Posterior vena cava (tissue), 2 donors: Measurements from ENCODE around the gene FLNC. TPM values are rescaled to one million over a fixed set of nuclear protein-coding genes. Genes with fewer than 3 reads are reported as not detected.

ENCODE experiments used
- DNase-seq: peaks from one replicate; pipeline ENCODE4 v3.0.0-alpha.2; 2020; ENCODE audit warnings: low spot score
- intact Hi-C, 2 donors: fragments of 100-400 bp; cut with DNase I; formaldehyde crosslinking; loops; one replicate each; pipeline versions ENCODE4 v1.14.1 to v1.14.2; 2022 to 2023
- total RNA-seq, 2 donors: library from RNA; stranded (reverse); fragmentation: NEBNext Ultra II Directional; extraction: Animal tissue kit (Norgen Biotek cat#: 25700); gene quantifications; one replicate each; pipeline ENCODE4 v1.2.1, GENCODE V29; 2021
- donor health status: DM: yes; HTN: yes; CAD: no.
- donor health status: DM: yes; HTN: yes; CAD: no.

The FLNC gene
- total RNA-seq, 2 donors from 2014 or later: 440 to 856 TPM

DNA sequence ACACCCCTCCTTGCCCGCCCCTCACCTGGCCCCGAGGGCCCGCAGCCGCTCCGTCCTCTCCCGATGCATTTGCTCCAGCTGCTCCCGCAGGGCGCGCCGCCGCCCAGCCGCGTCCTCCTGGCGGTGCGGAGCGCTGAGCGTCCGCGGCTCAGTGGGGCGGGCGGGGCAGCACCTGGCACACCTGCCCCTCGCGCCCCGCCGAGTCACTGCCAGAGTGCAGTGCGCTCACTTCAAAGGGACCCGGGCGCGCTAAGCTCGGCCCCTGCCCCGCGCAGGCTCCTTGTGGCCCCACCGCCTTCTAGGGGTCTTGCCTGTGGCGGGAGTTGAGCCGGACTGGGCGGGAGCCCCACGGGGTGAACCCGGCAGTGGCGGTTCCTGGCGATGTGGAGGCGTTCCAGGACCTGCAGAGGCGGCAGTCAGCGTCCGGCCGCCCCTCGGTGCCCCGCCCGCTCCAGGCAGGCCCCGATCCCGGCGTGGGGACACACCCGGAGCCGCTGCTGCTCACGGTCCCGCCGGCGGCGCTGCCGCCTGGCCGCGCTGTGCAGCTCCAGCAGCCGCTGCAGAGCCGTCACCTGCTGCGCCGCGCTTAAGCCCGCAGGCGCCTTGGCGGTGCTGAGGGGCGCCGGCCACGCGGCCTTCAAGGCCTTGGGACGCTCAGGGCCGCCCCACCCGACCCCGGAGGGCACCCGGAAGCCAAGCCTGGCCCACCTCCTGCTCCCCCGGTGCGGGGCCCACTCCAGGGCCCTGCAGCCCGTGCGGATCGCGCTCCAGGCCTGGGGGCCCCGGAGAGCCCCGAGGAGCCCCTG is 39.1 kb downstream of the FLNC start:
- intact Hi-C loops: no loop called here
- DNase-seq: no peak

DNA sequence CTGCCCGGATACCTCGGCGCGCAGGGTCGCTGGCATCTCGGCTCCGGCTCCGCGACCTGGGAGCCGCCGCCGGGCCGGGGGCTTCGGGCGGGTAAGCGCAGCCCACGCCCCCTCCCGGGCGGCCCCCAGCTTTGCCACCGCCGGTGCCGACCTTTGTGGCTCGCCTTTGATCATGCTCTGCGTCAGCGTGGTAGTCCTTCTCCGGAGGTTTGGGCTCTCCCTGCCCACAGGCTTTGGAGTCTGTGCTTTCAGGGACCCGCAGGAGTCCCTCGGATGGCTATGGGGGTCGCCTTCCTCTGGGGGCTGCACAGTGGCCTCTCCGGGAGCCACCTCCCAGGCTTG is 39.7 kb downstream of the FLNC start:
- intact Hi-C loops: no loop called here

DNA sequence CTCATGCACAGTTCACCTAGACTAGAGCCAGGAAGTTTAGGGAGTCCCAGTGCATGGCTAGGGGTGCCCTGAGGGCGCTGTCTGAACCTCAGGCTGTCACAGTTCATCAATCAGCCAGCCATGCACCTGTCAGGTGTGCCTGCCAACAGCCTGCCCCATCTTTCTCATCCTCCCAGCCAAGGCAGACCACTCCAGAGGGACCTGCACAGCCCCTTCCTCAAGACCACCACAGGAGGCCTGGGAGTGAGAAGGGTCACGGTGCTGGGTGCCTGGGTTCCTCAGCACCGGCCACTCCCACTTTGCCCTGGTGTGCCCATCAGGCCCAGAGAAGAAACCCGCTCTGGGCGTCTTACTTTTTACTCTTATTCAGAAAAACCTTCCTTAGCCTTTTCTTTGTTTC is 40.8 kb downstream of the FLNC start:
- no peak for DNase-seq
- intact Hi-C loops: no loop called here

More for the DNA sequence above, 39.7 kb downstream of the FLNC start:
- DNase-seq: no peak

DNA sequence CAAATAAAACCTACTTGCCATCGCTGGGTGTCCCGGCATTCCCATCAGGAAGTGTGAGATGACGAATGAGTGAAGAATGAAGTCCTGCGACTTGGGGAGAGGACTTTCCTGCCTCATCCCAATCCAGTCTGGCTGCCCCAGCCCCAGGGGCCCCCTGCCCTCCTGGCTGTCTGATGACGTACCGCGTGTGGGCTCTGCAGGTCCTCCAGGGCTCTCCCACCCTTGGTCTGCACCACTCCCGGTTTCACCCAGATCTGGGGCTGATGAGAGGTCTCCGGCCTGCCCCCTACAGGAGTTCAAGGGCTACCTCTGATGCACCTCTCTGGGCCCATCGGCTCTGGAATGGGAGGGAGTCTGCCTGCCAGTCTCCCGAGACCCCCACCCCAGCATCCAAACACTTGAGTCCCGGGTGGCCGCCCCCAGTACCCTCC is 42.2 kb downstream of the FLNC start:
- intact Hi-C loops: no loop called here
- no peak for DNase-seq

DNA sequence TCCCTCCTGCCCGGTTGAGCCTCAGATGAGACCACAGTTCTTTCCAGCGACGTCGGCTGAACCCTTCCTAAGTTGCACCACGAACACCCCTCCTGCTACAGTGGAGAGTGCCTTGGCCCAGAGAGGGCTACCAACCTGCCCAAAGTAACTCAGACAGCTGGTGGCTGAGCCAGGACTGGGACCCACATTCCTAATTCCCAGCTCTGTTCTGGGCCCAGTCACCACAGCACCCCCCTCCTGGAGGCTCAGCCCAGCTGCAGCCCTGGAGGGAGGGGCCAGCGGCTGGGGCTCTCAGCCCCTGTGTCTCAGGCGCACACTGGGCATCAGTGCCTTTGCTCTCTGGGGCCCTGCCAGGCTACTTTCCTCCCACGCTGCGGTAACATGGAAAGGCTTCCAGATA is 43.0 kb downstream of the FLNC start:
- DNase-seq: peak; percentile 60
- intact Hi-C loops: no loop called here

DNA sequence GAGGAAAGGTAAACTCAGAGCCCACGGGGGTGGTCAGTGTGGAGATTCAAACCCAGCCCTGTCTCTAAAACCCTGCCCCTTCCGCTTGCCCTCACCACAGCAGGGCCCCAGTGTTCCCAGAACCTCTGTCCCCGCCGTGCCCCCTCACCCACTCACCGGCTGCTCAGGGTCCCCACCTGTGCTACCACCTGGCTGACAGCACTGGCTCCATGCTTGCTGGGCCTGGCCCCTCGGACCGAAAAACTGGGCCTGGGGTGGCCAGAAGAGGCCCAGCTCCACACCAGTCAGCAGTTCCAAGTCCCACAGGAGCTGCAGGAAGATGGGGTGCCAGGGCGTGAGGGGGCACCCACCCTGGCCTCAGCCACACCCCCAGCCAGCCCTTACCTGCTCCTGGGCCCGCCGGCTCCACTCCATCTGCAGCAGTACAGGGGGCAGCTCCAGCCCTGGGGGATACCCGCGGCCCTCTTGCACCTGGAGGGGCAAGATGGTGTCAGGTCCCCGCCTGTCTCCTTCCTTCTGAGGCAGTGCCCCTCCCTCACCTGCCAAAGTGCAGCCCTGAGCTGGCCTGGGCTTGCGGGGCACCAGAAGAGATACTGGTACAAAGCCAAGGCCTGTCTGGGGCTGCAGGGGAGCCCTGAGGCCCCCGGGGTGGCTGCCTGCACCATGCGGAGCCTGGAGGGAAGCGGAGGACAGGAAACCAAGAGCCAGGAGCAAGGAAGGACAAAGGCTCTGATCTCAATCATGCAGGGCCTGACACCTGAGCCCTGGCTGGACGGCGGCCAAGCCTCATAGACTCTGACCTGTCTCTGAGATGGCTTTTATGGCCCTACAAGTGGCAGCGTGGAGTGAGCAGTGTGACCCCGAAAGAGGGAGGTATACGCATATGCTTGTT is 44.2 kb downstream of the FLNC start:
- intact Hi-C loops: no loop called here
- peak; percentile 72 for DNase-seq

DNA sequence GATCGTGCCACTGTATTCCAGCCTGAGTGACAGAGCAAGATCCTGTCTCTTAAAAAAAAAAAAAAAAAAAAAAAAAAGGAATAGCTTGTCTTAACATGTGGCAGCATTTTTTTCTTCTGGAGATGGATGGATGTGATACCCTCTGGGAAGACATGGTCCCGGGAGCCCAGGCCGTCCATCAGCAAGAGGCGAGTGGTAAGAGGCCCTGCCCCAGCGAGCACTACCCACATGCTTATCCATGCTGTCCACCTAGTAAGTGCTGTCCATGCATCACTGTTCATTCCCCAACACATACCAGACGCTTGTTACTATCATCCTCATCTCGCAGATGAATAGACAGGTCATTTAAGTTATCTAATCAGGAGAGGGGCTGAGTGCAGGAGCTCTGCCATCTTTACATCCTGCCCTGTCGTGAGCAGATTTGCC is 45.3 kb downstream of the FLNC start:
- peak; percentile 41 for DNase-seq
- intact Hi-C loops: no loop called here

DNA sequence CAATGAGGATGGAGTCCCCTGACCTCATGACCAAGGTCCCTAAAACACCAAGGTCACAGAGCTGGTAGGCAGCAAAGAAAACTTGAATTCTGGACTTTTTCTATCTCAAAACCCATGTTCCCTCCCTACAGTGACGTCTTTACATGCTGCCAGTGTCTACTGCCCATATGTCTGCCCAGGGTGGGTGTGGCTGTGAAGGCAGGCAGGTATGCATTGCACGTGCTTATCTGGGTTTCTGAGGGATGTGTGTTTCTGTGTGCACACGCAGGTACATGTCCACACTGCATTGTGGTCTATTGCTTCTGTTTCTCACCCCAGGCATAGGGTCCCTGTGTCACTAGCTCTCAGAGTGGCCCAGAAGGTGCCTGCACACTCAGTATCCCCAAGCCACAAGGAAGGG is 45.9 kb downstream of the FLNC start:
- intact Hi-C loops: no loop called here
- peak; percentile 34 for DNase-seq

DNA sequence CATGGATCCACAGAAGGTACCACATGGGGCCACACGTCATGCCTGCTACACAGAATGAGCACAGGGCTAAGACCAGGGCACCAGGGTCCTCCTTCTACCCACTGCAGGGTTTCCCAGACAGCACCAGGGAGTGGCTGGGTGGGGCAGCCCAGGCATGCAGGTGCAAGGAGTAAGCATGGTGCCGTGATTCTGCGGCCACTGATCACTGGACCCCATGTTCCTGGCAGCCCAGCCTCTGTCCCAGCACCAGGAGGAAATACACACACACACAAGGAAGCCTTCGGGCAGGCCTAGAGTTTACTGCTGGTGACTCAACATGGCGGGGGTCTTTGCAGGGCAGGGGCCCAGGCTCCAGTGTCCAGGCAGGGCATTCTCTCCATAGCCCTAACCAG is 46.4 kb downstream of the FLNC start:
- DNase-seq: peak; percentile 49
- intact Hi-C loops: no loop called here

DNA sequence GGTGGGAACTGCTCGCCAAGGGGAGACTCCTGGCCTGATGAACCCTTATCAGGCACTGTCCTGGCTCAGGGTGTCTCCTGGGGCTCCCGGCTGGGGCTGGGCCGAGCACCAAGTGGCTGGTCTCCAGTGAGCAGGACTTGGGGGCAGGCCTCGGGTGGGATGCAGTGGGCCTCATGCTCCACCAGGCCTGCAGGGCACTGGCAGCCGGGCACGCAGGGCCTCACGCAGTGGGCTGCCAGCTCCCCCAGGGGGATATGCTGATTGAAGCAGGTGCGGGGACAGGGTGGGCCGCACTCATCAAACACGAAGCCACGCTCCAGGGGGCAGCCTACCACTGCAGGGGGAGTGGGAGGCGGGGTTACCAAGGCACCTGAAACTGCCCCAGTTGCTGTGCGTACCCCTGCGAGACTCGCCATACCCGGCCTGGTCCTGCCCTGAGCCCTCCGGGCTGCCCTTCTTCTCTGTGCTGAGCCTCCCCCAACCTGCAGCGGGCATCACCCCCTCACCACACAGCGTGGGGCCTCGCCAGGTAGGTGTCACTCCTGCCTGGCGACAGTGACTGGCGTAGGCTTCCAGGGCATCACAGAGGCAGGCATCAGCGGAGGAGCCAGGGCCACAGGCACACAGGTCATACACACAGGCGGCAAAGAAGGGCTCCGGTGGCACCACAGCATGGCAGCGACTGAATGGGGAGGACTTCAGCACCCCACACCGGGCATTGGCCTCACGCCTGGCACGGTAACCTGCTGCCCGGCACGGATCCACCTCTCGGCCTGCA is 47.0 kb downstream of the FLNC start:
- intact Hi-C loops: no loop called here
- DNase-seq: peak; percentile 74

DNA sequence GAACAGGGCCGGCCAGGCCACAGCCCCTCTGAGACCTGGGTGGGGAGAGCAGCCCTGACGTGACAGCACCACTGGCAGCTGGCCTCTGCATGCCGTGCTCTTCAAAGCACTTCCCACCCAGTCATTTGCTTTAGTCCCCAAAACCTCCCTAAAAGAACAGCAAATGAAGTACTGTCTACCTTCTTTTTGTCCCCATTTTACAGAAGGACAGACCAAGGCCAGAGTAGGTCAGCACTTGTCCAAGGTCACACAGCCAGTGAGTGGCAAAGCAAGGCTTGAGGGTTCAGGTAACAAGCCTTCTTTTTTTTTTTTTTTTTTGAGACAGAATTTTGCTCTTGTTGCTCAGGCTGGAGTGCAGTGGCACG is 47.5 kb downstream of the FLNC start:
- intact Hi-C loops: no loop called here
- peak; percentile 2 for DNase-seq

DNA sequence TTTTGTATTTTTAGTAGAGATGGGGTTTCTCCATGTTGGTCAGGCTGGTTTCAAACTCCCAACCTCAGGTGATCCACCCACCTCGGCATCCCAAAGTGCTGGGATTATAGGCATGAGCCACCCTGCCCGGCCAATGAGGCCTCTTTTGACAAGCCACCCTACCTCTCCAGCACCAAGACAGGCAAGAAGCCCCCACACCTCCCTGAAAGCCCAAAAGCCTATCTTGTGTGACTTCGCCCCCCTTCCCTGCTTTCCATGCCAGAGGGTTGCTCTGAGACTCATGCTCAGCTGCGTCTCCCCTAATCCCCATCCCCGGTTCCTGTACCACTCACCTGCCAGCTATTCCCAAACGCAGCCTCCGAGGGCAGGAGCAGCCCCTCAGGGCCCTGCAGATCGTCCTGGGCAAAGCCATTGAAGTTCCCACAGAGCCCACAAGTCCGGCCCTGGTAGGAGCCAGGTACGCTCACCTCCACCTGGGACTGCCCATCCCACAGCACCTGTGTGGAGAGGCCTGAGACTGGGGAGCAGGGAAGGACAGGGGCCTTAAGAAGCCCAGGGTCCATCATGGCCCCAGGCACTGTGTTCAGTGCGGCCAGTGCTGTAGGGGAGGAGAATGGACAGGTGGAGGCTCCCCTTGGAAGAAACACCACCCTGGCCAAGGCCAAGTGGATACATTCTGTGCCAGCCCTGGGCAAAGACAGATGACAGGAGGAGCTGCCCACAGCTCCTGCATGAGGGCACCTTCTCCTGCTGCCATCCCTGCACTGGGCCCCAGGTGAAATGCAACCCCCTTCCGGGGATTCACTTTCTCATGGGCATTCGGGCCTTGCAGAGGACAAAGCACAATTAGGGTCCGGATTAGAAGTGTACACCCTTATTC is 48.3 kb downstream of the FLNC start:
- peak; percentile 76 for DNase-seq
- intact Hi-C loops: no loop called here

DNA sequence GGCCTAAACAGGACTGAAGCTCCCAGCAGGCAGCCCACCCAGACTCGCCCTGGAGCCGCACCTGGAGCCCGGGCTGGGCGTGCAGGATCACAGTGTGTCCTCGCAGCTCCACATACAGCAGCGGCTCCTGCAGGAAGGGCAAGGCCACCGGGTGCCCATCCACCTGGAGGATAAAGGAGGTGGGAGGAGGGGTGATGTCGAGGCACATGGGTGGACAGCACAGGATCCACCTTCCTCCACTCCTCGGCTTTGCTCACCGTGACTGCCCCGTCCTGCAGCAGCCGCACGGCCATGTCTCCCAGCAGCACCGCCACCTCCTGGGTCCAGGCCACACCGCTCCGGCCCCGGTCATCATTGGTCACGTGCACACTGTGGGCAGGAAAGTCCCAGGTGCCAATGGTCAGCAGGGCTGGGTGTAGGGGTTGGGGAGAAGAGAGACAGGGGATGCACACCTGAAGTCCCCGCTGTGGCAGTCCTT is 49.3 kb downstream of the FLNC start:
- peak; percentile 79 for DNase-seq
- intact Hi-C loops: no loop called here

DNA sequence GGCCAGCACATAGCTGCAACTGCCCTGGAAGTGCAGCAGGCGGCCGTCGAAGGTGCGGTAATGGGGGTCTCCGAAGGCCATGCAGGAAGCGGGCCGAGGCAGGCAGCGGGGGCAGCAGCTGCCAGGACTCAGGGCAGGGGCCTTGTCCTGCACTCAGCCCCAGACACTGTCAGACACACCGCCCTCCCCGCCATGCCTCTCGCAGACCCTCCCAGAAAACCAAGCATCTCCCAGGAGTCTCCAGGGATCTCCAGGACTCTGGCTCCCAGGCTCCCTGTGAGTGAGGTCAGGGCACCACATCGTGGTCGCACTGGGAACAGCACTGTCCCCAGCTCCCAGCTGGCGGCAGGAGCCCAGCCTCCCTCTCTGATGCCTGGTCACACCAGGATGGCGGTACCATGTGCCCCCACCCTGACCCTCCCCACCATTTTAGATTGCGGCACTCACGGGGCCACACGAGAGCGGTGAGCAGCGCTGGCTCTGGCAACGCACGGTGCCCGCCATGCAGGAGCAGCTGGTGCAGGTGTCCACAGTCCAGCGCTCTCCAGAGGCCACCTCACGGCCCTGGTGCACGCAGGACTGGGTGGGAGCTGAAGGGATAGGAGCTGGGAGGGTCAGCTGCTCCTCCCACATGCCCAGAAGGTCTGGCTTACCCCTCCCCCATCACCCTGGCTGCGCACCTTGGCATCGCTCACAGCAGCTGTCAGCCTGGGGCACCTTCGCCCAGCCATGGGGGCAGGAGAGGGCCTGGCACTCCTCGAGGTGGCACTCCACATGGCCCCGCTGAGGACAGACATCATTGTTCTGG is 49.9 kb downstream of the FLNC start:
- DNase-seq: peak; percentile 83
- intact Hi-C loops: loop anchor here in 1 of 2 donors (5.0 kb wide), 1 partner anchor 273 kb away; no protein-coding TSS in a partner anchor

DNA sequence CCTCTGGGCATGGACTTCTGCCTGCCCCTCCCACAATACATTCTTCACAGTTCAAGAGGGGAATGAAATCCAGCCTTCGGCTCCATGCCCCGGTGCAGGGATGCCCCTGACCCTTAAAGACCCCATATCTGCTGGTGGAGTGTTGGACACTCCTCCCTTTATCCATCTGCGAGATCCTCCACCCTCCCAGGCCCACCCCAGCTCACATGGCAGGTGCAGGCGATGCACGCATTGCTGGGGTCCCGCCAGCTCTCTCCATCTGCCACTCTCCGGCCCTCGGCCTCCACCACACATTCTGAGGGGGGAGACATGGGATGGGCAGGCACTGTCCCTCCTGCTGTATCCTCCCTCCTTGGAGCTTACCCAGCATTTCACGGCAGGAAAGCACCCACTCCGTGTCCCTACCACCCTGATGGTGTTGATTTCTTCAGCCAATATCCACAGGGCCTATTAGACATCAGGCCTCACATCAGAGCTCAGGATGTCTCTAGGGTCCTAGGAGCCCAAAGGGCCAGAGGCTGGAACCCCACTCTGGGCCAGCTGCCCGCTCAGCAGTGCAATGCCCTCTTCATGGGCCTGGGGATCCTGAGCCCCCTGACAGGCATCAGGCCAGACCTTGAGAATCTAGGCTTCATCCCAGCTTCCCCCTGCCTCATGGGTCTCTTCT is 50.7 kb downstream of the FLNC start:
- DNase-seq: peak; percentile 75
- intact Hi-C loops: loop anchor here in 1 of 2 donors (5.0 kb wide), 1 partner anchor 274 kb away; no protein-coding TSS in a partner anchor

DNA sequence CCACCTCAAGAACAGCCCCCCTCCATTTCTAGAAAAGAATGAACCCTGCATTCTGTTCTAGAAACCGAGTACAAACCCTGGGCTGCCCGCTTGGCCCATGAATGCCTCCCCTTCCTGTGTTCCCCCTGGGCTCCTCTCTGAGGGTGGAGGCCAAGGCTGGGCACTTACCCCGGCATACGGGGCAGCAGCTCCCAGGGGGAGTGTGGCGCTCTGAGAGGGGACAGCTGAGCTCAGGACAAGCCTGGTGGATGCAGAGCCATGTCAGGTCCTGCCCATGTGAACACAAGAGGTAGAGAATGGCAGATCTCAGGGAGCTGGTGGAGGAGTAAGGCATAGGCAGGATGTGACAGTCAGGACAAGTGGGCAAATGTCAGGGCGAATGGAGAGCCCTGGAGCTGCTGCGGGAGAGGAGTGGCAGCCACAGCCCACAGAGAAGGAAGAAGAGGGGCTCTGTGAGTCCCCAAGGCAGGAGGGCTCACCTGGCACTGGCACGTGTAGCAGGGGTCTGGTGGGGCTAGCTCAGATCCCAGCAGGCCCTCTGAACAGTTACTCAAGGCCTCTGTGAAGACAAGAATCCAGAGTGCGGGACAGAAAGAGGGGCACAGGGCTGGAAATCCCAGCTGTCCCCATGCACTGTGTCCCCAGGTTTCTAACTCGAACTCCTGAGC is 51.4 kb downstream of the FLNC start:
- DNase-seq: peak; percentile 53
- intact Hi-C loops: loop anchor here in 1 of 2 donors (5.0 kb wide), 1 partner anchor 274 kb away; no protein-coding TSS in a partner anchor

DNA sequence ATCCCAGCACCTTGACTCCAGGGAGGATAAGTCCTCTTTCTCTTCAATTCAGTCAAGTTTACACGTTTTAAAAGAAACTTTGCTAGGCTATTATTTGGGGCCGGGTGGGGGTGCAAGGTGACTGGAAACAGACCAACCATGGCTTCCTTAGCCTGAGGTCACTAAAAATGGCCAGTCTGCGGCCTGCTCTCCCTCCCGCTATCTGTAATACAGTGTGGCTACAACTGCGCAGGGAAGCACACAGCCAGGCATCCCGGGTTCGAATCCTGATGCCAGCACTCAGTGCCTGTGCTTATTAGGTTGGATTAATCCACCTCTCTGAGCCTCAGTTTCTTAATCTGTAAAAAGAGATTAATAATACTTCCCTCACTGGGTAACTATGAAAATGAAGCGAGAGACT is 51.9 kb downstream of the FLNC start:
- intact Hi-C loops: loop anchor here in 1 of 2 donors (5.0 kb wide), 1 partner anchor 275 kb away; no protein-coding TSS in a partner anchor
- peak; percentile 19 for DNase-seq
